ENCODE measurements around the gene ATCAY. TPM values are rescaled to one million over a fixed set of nuclear protein-coding genes. Genes with fewer than 3 reads are reported as not detected.

Gene ATCAY
- total and polyA plus RNA-seq, 2 of the 13 experiments (the other 11 are each of a cell fraction or from before 2014, with no cell fraction given) = not detected

DNA sequence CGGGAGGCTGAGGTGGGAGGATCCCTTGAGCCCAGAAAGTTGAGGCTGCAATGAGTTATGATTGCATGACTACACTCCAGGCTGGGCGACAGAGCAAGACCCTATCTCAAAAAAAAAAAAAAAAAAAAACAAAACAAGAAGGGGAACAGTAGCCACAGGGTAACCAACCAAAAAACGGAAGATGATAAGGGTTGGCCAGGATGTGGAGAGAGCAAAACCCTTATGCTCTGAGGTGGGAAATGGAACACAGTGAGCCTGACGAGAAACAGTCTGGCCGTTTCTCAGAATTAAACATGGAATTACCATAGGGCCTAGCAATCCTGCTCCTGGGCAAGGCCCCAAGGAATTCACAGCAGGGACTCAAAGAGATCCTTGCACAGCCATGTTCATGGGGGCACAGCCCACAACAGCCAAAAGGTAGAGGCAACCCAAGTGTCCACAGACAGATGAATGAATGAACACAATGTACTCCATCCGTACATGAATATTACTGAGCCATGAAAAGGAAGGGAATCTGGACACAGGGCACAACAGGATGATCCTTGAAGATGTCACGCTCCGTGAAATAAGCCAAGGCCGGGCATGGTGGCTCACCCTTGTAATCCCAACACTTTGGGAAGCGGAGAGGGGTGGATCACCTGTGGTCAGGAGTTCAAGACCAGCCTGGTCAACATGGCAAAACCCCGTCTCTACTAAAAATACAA lies 63.7 kb downstream of the ATCAY start:
- Histone ChIP-seq H3K4me1 (ENCODE audit: insufficient read depth, low read length) (no peaks in the 10 kb centered on the region), H2AFZ (ENCODE audit: low read length) (no peak overlapping the region), H3K4me2 (ENCODE audit: low read depth, low read length) (no peak overlapping the region), H3K4me3 (replicated peaks in 1 of 3; ENCODE audit: insufficient read depth in 1 of 3, low read depth in 2 of 3, low read length in 3 of 3) (no peak overlapping the region), H3K27ac (ENCODE audit: extremely low read length, insufficient read depth, low read length) (no peak overlapping the region), H3K79me2 (ENCODE audit: insufficient read depth, low read length) (no peaks in the 10 kb centered on the region), H3K36me3 (replicated peaks in 1 of 2; ENCODE audit: control insufficient read depth in 1 of 2, insufficient read depth in 2 of 2, low read length in 2 of 2) (no peaks in the 10 kb centered on the region), H3K9ac (ENCODE audit: insufficient read depth, low read depth, low read length) (no peak overlapping the region), H4K20me1 (ENCODE audit: insufficient read depth, low read length) (no peaks in the 10 kb centered on the region), H3K9me3 (ENCODE audit: low read length) (no peaks in the 10 kb centered on the region), H3K27me3 (ENCODE audit: control insufficient read depth in 1 of 2, insufficient read depth in 2 of 2, low read length in 2 of 2) (0 out of 5 replicates have a peak, but pooled peaks cover 0 to 4% of the 10 kb centered on the region in 2 experiments)
- BruUV-seq (replicated peaks) = no TSS peak
- in situ Hi-C loops (cut with HindIII; ENCODE audit: extremely low pct_ligation_motif_present, low pct_unique_long_range_greater_than_20kb) (no loop called here), intact Hi-C loops (cut with micrococcal nuclease; ENCODE audit: unreplicated experiment) (no loop called here)
- FAIRE-seq (no peak), DNase-seq (ENCODE audit: low spot score) (no peak), ATAC-seq (no peak)
- 49% methylated on average over 11 of the region's 11 CpGs for WGBS (ENCODE audit: low lambda C conversion rate)
- CTCF ChIA-PET (ENCODE audit: low intra/inter-chr PET ratio, low total read pairs) = no interaction called here
- POLR2A ChIA-PET = no interaction called here
- no peak for TF ChIP-seq HNF4A (CRISPR knock-in tag; IDR thresholded peaks at IDR 0.05)
- no peak for TF ChIP-seq RAD21 (CRISPR knock-in tag; IDR thresholded peaks at IDR 0.05)
- TF ChIP-seq ZNF615 (CRISPR knock-in tag; IDR thresholded peaks at IDR 0.05; ENCODE audit: borderline replicate concordance) = no peak
- TF ChIP-seq SMC3 (IDR thresholded peaks at IDR 0.05; ENCODE audit: low read length) = no peak
- TF ChIP-seq ZNF207 (IDR thresholded peaks at IDR 0.05; ENCODE audit: borderline replicate concordance) = no peak
- TF ChIP-seq, protein P1, sequence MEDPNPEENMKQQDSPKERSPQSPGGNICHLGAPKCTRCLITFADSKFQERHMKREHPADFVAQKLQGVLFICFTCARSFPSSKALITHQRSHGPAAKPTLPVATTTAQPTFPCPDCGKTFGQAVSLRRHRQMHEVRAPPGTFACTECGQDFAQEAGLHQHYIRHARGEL (CRISPR knock-in tag; IDR thresholded peaks at IDR 0.05) = no peak
- TF ChIP-seq, protein P2, sequence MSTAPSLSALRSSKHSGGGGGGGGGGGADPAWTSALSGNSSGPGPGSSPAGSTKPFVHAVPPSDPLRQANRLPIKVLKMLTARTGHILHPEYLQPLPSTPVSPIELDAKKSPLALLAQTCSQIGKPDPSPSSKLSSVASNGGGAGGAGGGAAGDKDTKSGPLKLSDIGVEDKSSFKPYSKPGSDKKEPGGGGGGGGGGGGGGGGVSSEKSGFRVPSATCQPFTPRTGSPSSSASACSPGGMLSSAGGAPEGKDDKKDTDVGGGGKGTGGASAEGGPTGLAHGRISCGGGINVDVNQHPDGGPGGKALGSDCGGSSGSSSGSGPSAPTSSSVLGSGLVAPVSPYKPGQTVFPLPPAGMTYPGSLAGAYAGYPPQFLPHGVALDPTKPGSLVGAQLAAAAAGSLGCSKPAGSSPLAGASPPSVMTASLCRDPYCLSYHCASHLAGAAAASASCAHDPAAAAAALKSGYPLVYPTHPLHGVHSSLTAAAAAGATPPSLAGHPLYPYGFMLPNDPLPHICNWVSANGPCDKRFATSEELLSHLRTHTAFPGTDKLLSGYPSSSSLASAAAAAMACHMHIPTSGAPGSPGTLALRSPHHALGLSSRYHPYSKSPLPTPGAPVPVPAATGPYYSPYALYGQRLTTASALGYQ (CRISPR knock-in tag; IDR thresholded peaks at IDR 0.05) = no peak
- TF ChIP-seq SALL1 (CRISPR knock-in tag; IDR thresholded peaks at IDR 0.05) = no peak
- TF ChIP-seq, protein P3, sequence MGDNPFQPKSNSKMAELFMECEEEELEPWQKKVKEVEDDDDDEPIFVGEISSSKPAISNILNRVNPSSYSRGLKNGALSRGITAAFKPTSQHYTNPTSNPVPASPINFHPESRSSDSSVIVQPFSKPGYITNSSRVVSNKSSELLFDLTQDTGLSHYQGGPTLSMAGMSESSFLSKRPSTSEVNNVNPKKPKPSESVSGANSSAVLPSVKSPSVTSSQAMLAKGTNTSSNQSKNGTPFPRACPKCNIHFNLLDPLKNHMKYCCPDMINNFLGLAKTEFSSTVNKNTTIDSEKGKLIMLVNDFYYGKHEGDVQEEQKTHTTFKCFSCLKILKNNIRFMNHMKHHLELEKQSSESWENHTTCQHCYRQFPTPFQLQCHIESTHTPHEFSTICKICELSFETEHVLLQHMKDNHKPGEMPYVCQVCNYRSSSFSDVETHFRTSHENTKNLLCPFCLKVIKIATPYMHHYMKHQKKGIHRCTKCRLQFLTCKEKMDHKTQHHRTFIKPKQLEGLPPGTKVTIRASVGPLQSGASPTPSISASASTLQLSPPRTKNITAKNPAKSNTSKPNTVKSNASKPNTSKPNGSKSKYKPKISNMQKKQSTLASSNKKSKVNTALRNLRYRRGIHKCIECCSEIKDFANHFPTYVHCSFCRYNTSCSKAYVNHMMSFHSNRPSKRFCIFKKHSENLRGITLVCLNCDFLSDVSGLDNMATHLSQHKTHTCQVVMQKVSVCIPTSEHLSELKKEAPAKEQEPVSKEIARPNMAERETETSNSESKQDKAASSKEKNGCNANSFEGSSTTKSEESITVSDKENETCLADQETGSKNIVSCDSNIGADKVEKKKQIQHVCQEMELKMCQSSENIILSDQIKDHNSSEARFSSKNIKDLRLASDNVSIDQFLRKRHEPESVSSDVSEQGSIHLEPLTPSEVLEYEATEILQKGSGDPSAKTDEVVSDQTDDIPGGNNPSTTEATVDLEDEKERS (CRISPR knock-in tag; IDR thresholded peaks at IDR 0.05) = no peak
- no peak for TF ChIP-seq ZNF160 (CRISPR knock-in tag; IDR thresholded peaks at IDR 0.05)
- no peak for TF ChIP-seq NFE2 (CRISPR knock-in tag; IDR thresholded peaks at IDR 0.05)
- no peak for TF ChIP-seq ZNF776 (CRISPR knock-in tag; IDR thresholded peaks at IDR 0.05)
- TF ChIP-seq ZNF274 (CRISPR knock-in tag; IDR thresholded peaks at IDR 0.05) = no peak
- TF ChIP-seq, protein P4, sequence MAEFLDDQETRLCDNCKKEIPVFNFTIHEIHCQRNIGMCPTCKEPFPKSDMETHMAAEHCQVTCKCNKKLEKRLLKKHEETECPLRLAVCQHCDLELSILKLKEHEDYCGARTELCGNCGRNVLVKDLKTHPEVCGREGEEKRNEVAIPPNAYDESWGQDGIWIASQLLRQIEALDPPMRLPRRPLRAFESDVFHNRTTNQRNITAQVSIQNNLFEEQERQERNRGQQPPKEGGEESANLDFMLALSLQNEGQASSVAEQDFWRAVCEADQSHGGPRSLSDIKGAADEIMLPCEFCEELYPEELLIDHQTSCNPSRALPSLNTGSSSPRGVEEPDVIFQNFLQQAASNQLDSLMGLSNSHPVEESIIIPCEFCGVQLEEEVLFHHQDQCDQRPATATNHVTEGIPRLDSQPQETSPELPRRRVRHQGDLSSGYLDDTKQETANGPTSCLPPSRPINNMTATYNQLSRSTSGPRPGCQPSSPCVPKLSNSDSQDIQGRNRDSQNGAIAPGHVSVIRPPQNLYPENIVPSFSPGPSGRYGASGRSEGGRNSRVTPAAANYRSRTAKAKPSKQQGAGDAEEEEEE (CRISPR knock-in tag; IDR thresholded peaks at IDR 0.05; ENCODE audit: borderline replicate concordance) = no peak
- TF ChIP-seq RXRB (CRISPR knock-in tag; IDR thresholded peaks at IDR 0.05; ENCODE audit: borderline replicate concordance) = no peak
- TF ChIP-seq SRSF9 (IDR thresholded peaks at IDR 0.05; ENCODE audit: borderline replicate concordance, insufficient read depth, low read depth, low read length, poor library complexity, severe bottlenecking) = no peak
- TF ChIP-seq, protein P5, sequence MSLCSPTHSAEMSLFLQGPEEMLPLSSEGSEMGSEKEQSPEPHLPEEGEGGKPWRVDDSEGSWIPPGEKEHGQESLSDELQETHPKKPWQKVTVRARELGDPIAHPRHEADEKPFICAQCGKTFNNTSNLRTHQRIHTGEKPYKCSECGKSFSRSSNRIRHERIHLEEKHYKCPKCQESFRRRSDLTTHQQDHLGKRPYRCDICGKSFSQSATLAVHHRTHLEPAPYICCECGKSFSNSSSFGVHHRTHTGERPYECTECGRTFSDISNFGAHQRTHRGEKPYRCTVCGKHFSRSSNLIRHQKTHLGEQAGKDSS (CRISPR knock-in tag; IDR thresholded peaks at IDR 0.05; ENCODE audit: borderline replicate concordance, low read depth) = no peak
